Activated CD8-positive, alpha-beta memory T cell treated with anti-CD3 and anti-CD28 coated beads, Interleukin-2, amount 10 ng/mL, durations not matched to agents 7 days and 5 days (primary cell): ENCODE measurements around the gene TRABD2A. TPM values are rescaled to one million over a fixed set of nuclear protein-coding genes. Genes with fewer than 3 reads are reported as not detected.

Experiments
- ATAC-seq: fragments of 150-1000 bp; cut with Tn5 transposase; one replicate; pipeline ENCODE4 v1.10.0; 2021; ENCODE audit warnings: moderate library complexity
- CTCF ChIA-PET: fragments of 350-600 bp; sonication (Branson Sonifier 250); formaldehyde crosslinking; loops from one replicate; lab custom pipeline; 2021; ENCODE audit warnings: antibody characterized with exemption; lab: Charles Lee
- DNase-seq: peaks from one replicate; pipeline ENCODE4 v3.0.0-alpha.2; 2020
- H3K27ac Mint-ChIP-seq: one replicate; pipeline ENCODE4 v1.8.0; 2021; ENCODE audit warnings: mild to moderate bottlenecking, mixed read lengths
- H3K27me3 Mint-ChIP-seq: one replicate; pipeline ENCODE4 v1.8.0; 2021; ENCODE audit warnings: mixed read lengths
- H3K36me3 Mint-ChIP-seq: one replicate; pipeline ENCODE4 v1.8.0; 2021; ENCODE audit warnings: mild to moderate bottlenecking, mixed read lengths
- H3K4me1 Mint-ChIP-seq: one replicate; pipeline ENCODE4 v1.8.0; 2021; ENCODE audit warnings: mixed read lengths
- H3K4me3 Mint-ChIP-seq: one replicate; pipeline ENCODE4 v1.8.0; 2021; ENCODE audit warnings: mild to moderate bottlenecking, moderate library complexity, mixed read lengths
- H3K9me3 Mint-ChIP-seq: one replicate; pipeline ENCODE4 v1.8.0; 2022; ENCODE audit warnings: low read depth, mixed read lengths
- total RNA-seq, 2 experiments: library from RNA; stranded (reverse); gene quantifications; one replicate each; pipeline ENCODE4 v1.2.3, GENCODE V29; 2021

TRABD2A gene
- total RNA-seq, 2 experiments from 2014 or later, result 30.2 to 32.4 TPM

- H3K4me3 Mint-ChIP-seq, result no peak overlapping the region
- CTCF ChIA-PET, result interaction anchor here (1.4 kb wide), 1 partner anchor 71 kb away, joined by 7 read pairs; no protein-coding TSS in a partner anchor
- DNase-seq (no peak), ATAC-seq (no peak)
- no peaks in the 10 kb centered on the region for H3K27me3 Mint-ChIP-seq
- peak overlapping the region; percentile 19 for H3K27ac Mint-ChIP-seq
- peaks cover 67% of the 10 kb centered on the region for H3K4me1 Mint-ChIP-seq
- peaks cover 12% of the 10 kb centered on the region for H3K9me3 Mint-ChIP-seq
- H3K36me3 Mint-ChIP-seq, result peaks cover 50% of the 10 kb centered on the region
Measured at GRCh38 chr2:84854850-84855249, 26.0 kb downstream of the TRABD2A start.

- H3K27ac Mint-ChIP-seq, result peak overlapping the region; percentile 12
- no peaks in the 10 kb centered on the region for H3K27me3 Mint-ChIP-seq
- no peak for ATAC-seq
- H3K4me1 Mint-ChIP-seq, result peaks cover 61% of the 10 kb centered on the region
- H3K9me3 Mint-ChIP-seq, result peaks cover 12% of the 10 kb centered on the region
- CTCF ChIA-PET, result interaction anchor here (2.1 kb wide), 1 partner anchor 74 kb away, joined by 8 read pairs; no protein-coding TSS in a partner anchor
- no peak for DNase-seq
- H3K4me3 Mint-ChIP-seq, result no peak overlapping the region
- H3K36me3 Mint-ChIP-seq, result peaks cover 41% of the 10 kb centered on the region
Measured at GRCh38 chr2:84851876-84852275, 29.0 kb downstream of the TRABD2A start.

GRCh38 chr2:84850471-84850870 lies 30.4 kb downstream of the TRABD2A start:
- DNase-seq (no peak), ATAC-seq (no peak)
- CTCF ChIA-PET, result interaction anchor here (1.7 to 2.1 kb wide), 5 partner anchors 8 to 75 kb away, joined by 5 to 8 read pairs (median 7); no protein-coding TSS in a partner anchor
- H3K27me3 Mint-ChIP-seq, result no peaks in the 10 kb centered on the region
- peaks cover 66% of the 10 kb centered on the region for H3K4me1 Mint-ChIP-seq
- H3K27ac Mint-ChIP-seq, result no peak overlapping the region
- peaks cover 34% of the 10 kb centered on the region for H3K36me3 Mint-ChIP-seq
- H3K4me3 Mint-ChIP-seq, result no peak overlapping the region
- H3K9me3 Mint-ChIP-seq, result peaks cover 12% of the 10 kb centered on the region

GRCh38 chr2:84849271-84849952 lies 31.5 kb downstream of the TRABD2A start:
- peak; percentile 40 for ATAC-seq
- Mint-ChIP-seq H3K9me3 (peaks cover 12% of the 10 kb centered on the region), H3K36me3 (peaks cover 30% of the 10 kb centered on the region), H3K27ac (peak overlapping the region; percentile 4), H3K4me1 (peaks cover 65% of the 10 kb centered on the region), H3K4me3 (no peak overlapping the region), H3K27me3 (no peaks in the 10 kb centered on the region)
- CTCF ChIA-PET, result interaction anchor here (0.8 to 2.0 kb wide), 6 partner anchors 9 to 108 kb away, joined by 3 to 8 read pairs (median 6); no protein-coding TSS in a partner anchor
- DNase-seq, result peak; percentile 66

- DNase-seq, result no peak
- Mint-ChIP-seq H3K27me3 (no peaks in the 10 kb centered on the region), H3K4me1 (peaks cover 79% of the 10 kb centered on the region), H3K36me3 (peaks cover 23% of the 10 kb centered on the region), H3K9me3 (no peaks in the 10 kb centered on the region), H3K4me3 (no peak overlapping the region), H3K27ac (peak overlapping the region; percentile 97)
- CTCF ChIA-PET, result interaction anchor here (1.6 kb wide), 1 partner anchor 106 kb away, joined by 5 read pairs; no protein-coding TSS in a partner anchor
- no peak for ATAC-seq
Measured at GRCh38 chr2:84847326-84848050, 33.4 kb downstream of the TRABD2A start.

- H3K36me3 Mint-ChIP-seq, result peaks cover 17% of the 10 kb centered on the region
- H3K9me3 Mint-ChIP-seq, result no peaks in the 10 kb centered on the region
- peaks cover 74% of the 10 kb centered on the region for H3K4me1 Mint-ChIP-seq
- no peaks in the 10 kb centered on the region for H3K27me3 Mint-ChIP-seq
- ATAC-seq (peak; percentile 4), DNase-seq (no peak)
- CTCF ChIA-PET, result interaction anchor here (0.9 to 1.7 kb wide), 8 partner anchors 11 to 105 kb away, joined by 3 to 6 read pairs (median 4); no protein-coding TSS in a partner anchor
- H3K27ac Mint-ChIP-seq, result peak overlapping the region; percentile 97
- H3K4me3 Mint-ChIP-seq, result no peak overlapping the region
Measured at GRCh38 chr2:84846741-84847142, 34.1 kb downstream of the TRABD2A start.

GRCh38 chr2:84846041-84846663 lies 34.7 kb downstream of the TRABD2A start:
- ATAC-seq (peak; percentile 67), DNase-seq (peak; percentile 55)
- CTCF ChIA-PET, result interaction anchor here (0.6 to 1.7 kb wide), 10 partner anchors 11 to 104 kb away, joined by 3 to 6 read pairs (median 4); no protein-coding TSS in a partner anchor
- H3K4me3 Mint-ChIP-seq, result peak overlapping the region; percentile 38
- peak overlapping the region; percentile 97 for H3K27ac Mint-ChIP-seq
- peaks cover 12% of the 10 kb centered on the region for H3K36me3 Mint-ChIP-seq
- peaks cover 76% of the 10 kb centered on the region for H3K4me1 Mint-ChIP-seq
- H3K9me3 Mint-ChIP-seq, result no peaks in the 10 kb centered on the region
- H3K27me3 Mint-ChIP-seq, result no peaks in the 10 kb centered on the region

- H3K36me3 Mint-ChIP-seq, result peaks cover 19% of the 10 kb centered on the region
- ATAC-seq (no peak), DNase-seq (no peak)
Measured at GRCh38 chr2:84844141-84844540, 36.7 kb downstream of the TRABD2A start.

GRCh38 chr2:84841577-84841976 lies 39.3 kb downstream of the TRABD2A start:
- Mint-ChIP-seq H3K9me3 (peaks cover 5% of the 10 kb centered on the region), H3K27ac (peak overlapping the region; percentile 2), H3K4me3 (no peak overlapping the region), H3K36me3 (peaks cover 39% of the 10 kb centered on the region), H3K27me3 (no peaks in the 10 kb centered on the region), H3K4me1 (peaks cover 54% of the 10 kb centered on the region)
- CTCF ChIA-PET, result interaction anchor here (0.7 to 1.3 kb wide), 4 partner anchors 21 to 369 kb away, joined by 3 to 4 read pairs (median 4); no protein-coding TSS in a partner anchor
- no peak for DNase-seq
- no peak for ATAC-seq

More at GRCh38 chr2:84844141-84844540, 36.7 kb downstream of the TRABD2A start:
- Mint-ChIP-seq H3K27me3 (no peaks in the 10 kb centered on the region), H3K27ac (no peak overlapping the region), H3K4me1 (peaks cover 74% of the 10 kb centered on the region), H3K9me3 (no peaks in the 10 kb centered on the region), H3K4me3 (no peak overlapping the region)
- CTCF ChIA-PET, result interaction anchor here (0.6 to 1.5 kb wide), 2 partner anchors 80 to 82 kb away, joined by 3 to 5 read pairs; no protein-coding TSS in a partner anchor

- no peak for ATAC-seq
Measured at GRCh38 chr2:84840306-84840705, 40.6 kb downstream of the TRABD2A start.

GRCh38 chr2:84839851-84840250 lies 41.0 kb downstream of the TRABD2A start:
- CTCF ChIA-PET, result no interaction called here
- H3K27ac Mint-ChIP-seq, result no peak overlapping the region
- no peaks in the 10 kb centered on the region for H3K27me3 Mint-ChIP-seq
- DNase-seq (no peak), ATAC-seq (no peak)
- H3K36me3 Mint-ChIP-seq, result peaks cover 49% of the 10 kb centered on the region
- H3K4me3 Mint-ChIP-seq, result peak overlapping the region; percentile 2
- H3K4me1 Mint-ChIP-seq, result peaks cover 40% of the 10 kb centered on the region
- H3K9me3 Mint-ChIP-seq, result peaks cover 16% of the 10 kb centered on the region

More at GRCh38 chr2:84840306-84840705, 40.6 kb downstream of the TRABD2A start:
- peak overlapping the region; percentile 22 for H3K27ac Mint-ChIP-seq
- H3K4me3 Mint-ChIP-seq, result peak overlapping the region; percentile 2
- H3K36me3 Mint-ChIP-seq, result peaks cover 47% of the 10 kb centered on the region
- CTCF ChIA-PET, result interaction anchor here (0.7 to 0.9 kb wide), 2 partner anchors 34 to 99 kb away, joined by 3 read pairs; no protein-coding TSS in a partner anchor
- H3K4me1 Mint-ChIP-seq, result peaks cover 42% of the 10 kb centered on the region
- H3K27me3 Mint-ChIP-seq, result no peaks in the 10 kb centered on the region
- peaks cover 16% of the 10 kb centered on the region for H3K9me3 Mint-ChIP-seq
- no peak for DNase-seq

GRCh38 chr2:84838434-84839145 lies 42.3 kb downstream of the TRABD2A start:
- H3K27ac Mint-ChIP-seq, result no peak overlapping the region
- peaks cover 43% of the 10 kb centered on the region for H3K36me3 Mint-ChIP-seq
- ATAC-seq, result no peak

More at GRCh38 chr2:84838434-84839145, 42.3 kb downstream of the TRABD2A start:
- CTCF ChIA-PET, result interaction anchor here (1.1 to 1.6 kb wide), 2 partner anchors 12 to 87 kb away, joined by 3 to 9 read pairs; no protein-coding TSS in a partner anchor
- H3K4me3 Mint-ChIP-seq, result no peak overlapping the region
- H3K4me1 Mint-ChIP-seq, result peaks cover 33% of the 10 kb centered on the region
- no peak for DNase-seq
- H3K9me3 Mint-ChIP-seq, result peaks cover 16% of the 10 kb centered on the region
- H3K27me3 Mint-ChIP-seq, result no peaks in the 10 kb centered on the region
